H9 (cell line): ENCODE data around the gene SEMA3A. TPM values are rescaled to one million over a fixed set of nuclear protein-coding genes. Genes with fewer than 3 reads are reported as not detected.
A peak's percentile ranks its signal among the peaks of the same experiment; 100 is the strongest.

Experiments
- DNase-seq: peaks from one replicate; pipeline ENCODE4 v3.0.0-alpha.2; 2017
- H2AFZ ChIP-seq: one replicate; pipeline ENCODE4 v1.6.1; 2013; ENCODE audit warnings: mild to moderate bottlenecking, low read length, control low read depth, moderate library complexity
- H2AK5ac ChIP-seq: 2 replicates; pipeline ENCODE4 v1.6.1; 2013; ENCODE audit warnings: low read length, control low read depth, mixed read lengths; ENCODE audit not compliant: insufficient read length
- H2BK120ac ChIP-seq: one replicate; pipeline ENCODE4 v1.6.1; 2013; ENCODE audit warnings: low read depth, mild to moderate bottlenecking, low read length, control low read depth, inconsistent platforms; ENCODE audit not compliant: poor library complexity, severe bottlenecking
- H2BK12ac ChIP-seq: 2 replicates; pipeline ENCODE4 v1.6.1; 2013; ENCODE audit warnings: low read length, control low read depth, mixed read lengths, low read depth; ENCODE audit not compliant: insufficient read length
- H2BK15ac ChIP-seq: 2 replicates; pipeline ENCODE4 v1.6.1; 2013; ENCODE audit warnings: low read depth, low read length, control low read depth
- H2BK20ac ChIP-seq: one replicate; pipeline ENCODE4 v1.6.1; 2013; ENCODE audit warnings: low read depth, mild to moderate bottlenecking, low read length, control low read depth, inconsistent platforms; ENCODE audit not compliant: poor library complexity, severe bottlenecking
- H2BK5ac ChIP-seq: 2 replicates; pipeline ENCODE4 v1.6.1; 2013; ENCODE audit warnings: low read length, control low read depth, mixed read lengths; ENCODE audit not compliant: insufficient read length
- H3K14ac ChIP-seq: 2 replicates; pipeline ENCODE4 v1.6.1; 2013; ENCODE audit warnings: low read length, control low read depth; ENCODE audit not compliant: insufficient read depth
- H3K18ac ChIP-seq: 2 replicates; pipeline ENCODE4 v1.6.1; 2013; ENCODE audit warnings: low read depth, mild to moderate bottlenecking, mixed read lengths, low read length, control low read depth; ENCODE audit not compliant: insufficient read length
- H3K23ac ChIP-seq: 2 replicates; pipeline ENCODE4 v1.6.1; 2013; ENCODE audit warnings: low read length, control low read depth, mixed read lengths, low read depth; ENCODE audit not compliant: insufficient read length
- H3K23me2 ChIP-seq: 2 replicates; pipeline ENCODE4 v1.6.1; 2013; ENCODE audit warnings: low read depth, mild to moderate bottlenecking, mixed read lengths, low read length, control low read depth; ENCODE audit not compliant: insufficient read length, poor library complexity, severe bottlenecking
- H3K27ac ChIP-seq: 2 replicates; pipeline ENCODE4 v1.5.1; 2013; ENCODE audit warnings: low read length, control low read depth, mixed read lengths, low read depth; ENCODE audit not compliant: insufficient read length
- H3K27me3 ChIP-seq: 2 replicates; pipeline ENCODE4 v1.6.1; 2013; ENCODE audit warnings: low read length, control low read depth, inconsistent platforms; ENCODE audit not compliant: insufficient read depth
- H3K4ac ChIP-seq: 2 replicates; pipeline ENCODE4 v1.6.1; 2013; ENCODE audit warnings: low read depth, mild to moderate bottlenecking, control low read depth, inconsistent platforms, low read length, moderate library complexity
- H3K4me1 ChIP-seq: 2 replicates; pipeline ENCODE4 v1.6.1; 2013; ENCODE audit warnings: low read length, control low read depth, inconsistent platforms; ENCODE audit not compliant: insufficient read depth
- H3K4me2 ChIP-seq: 2 replicates; pipeline ENCODE4 v1.6.1; 2013; ENCODE audit warnings: low read length, control low read depth, mixed read lengths; ENCODE audit not compliant: insufficient read length, insufficient read depth
- H3K56ac ChIP-seq: 2 replicates; pipeline ENCODE4 v1.6.1; 2013; ENCODE audit warnings: low read depth, mild to moderate bottlenecking, mixed read lengths, low read length, control low read depth; ENCODE audit not compliant: insufficient read length
- H3K79me1 ChIP-seq: 2 replicates; pipeline ENCODE4 v1.6.1; 2013; ENCODE audit warnings: low read depth, mild to moderate bottlenecking, moderate library complexity, low read length, control low read depth, inconsistent platforms; ENCODE audit not compliant: insufficient read depth, poor library complexity, severe bottlenecking
- H3K79me2 ChIP-seq: 2 replicates; pipeline ENCODE4 v1.6.1; 2013; ENCODE audit warnings: low read length, control low read depth, inconsistent platforms; ENCODE audit not compliant: insufficient read depth
- H3K9ac ChIP-seq: 2 replicates; pipeline ENCODE4 v1.6.1; 2013; ENCODE audit warnings: low read length, control low read depth, mixed read lengths; ENCODE audit not compliant: insufficient read length; ENCODE audit errors: extremely low read depth
- H3K9me3 ChIP-seq: one replicate; pipeline ENCODE4 v1.6.1; 2013; ENCODE audit warnings: low read depth, low read length, inconsistent platforms; ENCODE audit not compliant: control insufficient read depth
- H3T11ph ChIP-seq: one replicate; pipeline ENCODE4 v1.6.1; 2013; ENCODE audit warnings: mild to moderate bottlenecking, low read length, control low read depth, inconsistent platforms
- H4K20me1 ChIP-seq: one replicate; pipeline ENCODE4 v1.6.1; 2013; ENCODE audit not compliant: control insufficient read depth, insufficient read length, insufficient read depth
- H4K5ac ChIP-seq: 2 replicates; pipeline ENCODE4 v1.6.1; 2013; ENCODE audit warnings: low read depth, mild to moderate bottlenecking, mixed read lengths, low read length, control low read depth; ENCODE audit not compliant: insufficient read length
- H4K8ac ChIP-seq: replicated peaks from 2 replicates; pipeline ENCODE4 v1.6.1; 2013; ENCODE audit warnings: low read length, control low read depth, mixed read lengths, low read depth; ENCODE audit not compliant: insufficient read length
- H4K91ac ChIP-seq: 2 replicates; pipeline ENCODE4 v1.6.1; 2013; ENCODE audit warnings: low read depth, mild to moderate bottlenecking, moderate library complexity, mixed read lengths, low read length, control low read depth; ENCODE audit not compliant: insufficient read length
- H3K27ac Mint-ChIP-seq, 3 experiments: 2 replicates in 2 of 3; 3 replicates in 1 of 3; pipeline ENCODE4 v1.8.0; 2020 to 2021; ENCODE audit warnings: mixed read lengths in 3 of 3, mild to moderate bottlenecking in 1 of 3, moderate library complexity in 1 of 3
- H3K27me3 Mint-ChIP-seq: 2 replicates; pipeline ENCODE4 v1.8.0; 2021; ENCODE audit warnings: low read depth, mild to moderate bottlenecking, moderate library complexity, mixed read lengths
- H3K36me3 Mint-ChIP-seq, 3 experiments: 2 replicates in 2 of 3; 3 replicates in 1 of 3; pipeline ENCODE4 v1.8.0; 2020 to 2021; ENCODE audit warnings: low read depth in 3 of 3, mixed read lengths in 3 of 3; ENCODE audit not compliant: insufficient read depth in 1 of 3
- H3K4me1 Mint-ChIP-seq, 2 experiments: 2 replicates each; pipeline ENCODE4 v1.8.0; 2020; ENCODE audit warnings: mixed read lengths in 2 of 2
- H3K4me3 Mint-ChIP-seq, 2 experiments: 2 replicates in 1 of 2; 3 replicates in 1 of 2; pipeline ENCODE4 v1.8.0; 2020 to 2021; ENCODE audit warnings: mild to moderate bottlenecking in 2 of 2, mixed read lengths in 2 of 2, moderate library complexity in 1 of 2
- H3K9me3 Mint-ChIP-seq, 2 experiments: 2 replicates in 1 of 2; 3 replicates in 1 of 2; pipeline ENCODE4 v1.8.0; 2020; ENCODE audit warnings: mild to moderate bottlenecking in 2 of 2, mixed read lengths in 2 of 2, moderate library complexity in 1 of 2
- CTCF ChIP-seq: fragments of 200-600 bp; sonication (generic); conservative IDR thresholded peaks from 3 replicates; pipeline ENCODE4 v1.8.0; 2021; ENCODE audit warnings: antibody characterized with exemption, mild to moderate bottlenecking
- total RNA-seq: library from RNA; stranded (reverse); gene quantifications from 2 replicates; pipeline ENCODE4 v1.2.1, GENCODE V29; 2021

SEMA3A gene
- total RNA-seq, 1 experiment from 2014 or later, result 60.0 TPM

- H2AFZ ChIP-seq, result no peak overlapping the region
- H4K8ac ChIP-seq, result no peak overlapping the region
- no peak overlapping the region for H3K4ac ChIP-seq
- H3K36me3 Mint-ChIP-seq, result no peaks in the 10 kb centered on the region; a peak in 2 of 7 replicates
- peak overlapping the region; percentile 39 to 89; a peak in 3 of 5 replicates for H3K4me3 Mint-ChIP-seq
- no peak overlapping the region for H3K23ac ChIP-seq
- no peak overlapping the region for H2BK20ac ChIP-seq
- no peaks in the 10 kb centered on the region for H3K9me3 Mint-ChIP-seq
- H2BK5ac ChIP-seq, result no peak overlapping the region
- H2BK15ac ChIP-seq, result no peak overlapping the region
- H3K18ac ChIP-seq, result no peak overlapping the region
- H3K27ac Mint-ChIP-seq, result no peak overlapping the region
- no peak overlapping the region for H2BK12ac ChIP-seq
- H3K27me3 ChIP-seq, result no peaks in the 10 kb centered on the region
- H3K14ac ChIP-seq, result no peak overlapping the region
- H2BK120ac ChIP-seq, result no peak overlapping the region
- H3K27me3 Mint-ChIP-seq, result no peaks in the 10 kb centered on the region
- H3K4me1 Mint-ChIP-seq, result peaks cover 50 to 51% of the 10 kb centered on the region in 2 experiments
- peaks cover 16% of the 10 kb centered on the region for H3K23me2 ChIP-seq
- no peak overlapping the region for H2AK5ac ChIP-seq
- no peak overlapping the region for H3K4me2 ChIP-seq
- H3K79me2 ChIP-seq, result peaks cover 20% of the 10 kb centered on the region; the same call in 1 of the 2 replicates
- H3K9ac ChIP-seq, result no peak overlapping the region
- H3K79me1 ChIP-seq, result no peaks in the 10 kb centered on the region
- no peak for DNase-seq
- no peaks in the 10 kb centered on the region for H4K20me1 ChIP-seq
- no peak overlapping the region for H4K5ac ChIP-seq
- no peaks in the 10 kb centered on the region for H3K9me3 ChIP-seq
- no peak overlapping the region for H3K27ac ChIP-seq
- TF ChIP-seq CTCF, result no peak
- H3T11ph ChIP-seq, result no peak overlapping the region
- H3K56ac ChIP-seq, result no peak overlapping the region
- H4K91ac ChIP-seq, result no peak overlapping the region
- H3K4me1 ChIP-seq, result no peaks in the 10 kb centered on the region; the same call in 1 of the 2 replicates
Measured at GRCh38 chr7:84191261-84191660, 3.3 kb downstream of the SEMA3A start.
